IMR-90 (cell line): ENCODE results near the gene PTK6. TPM values are rescaled to one million over a fixed set of nuclear protein-coding genes. Genes with fewer than 3 reads are reported as not detected.

Source experiments
- ATAC-seq: fragments of 200-7000 bp; cut with Tn5 transposase; 2 replicates; pipeline ENCODE4 v1.9.1; 2020; ENCODE audit warnings: low read depth, mild to moderate bottlenecking, moderate library complexity
- BruUV-seq: library from RNA; stranded (reverse); fragments of 400-500 nt; replicated peaks from 2 replicates; lab custom pipeline; 2021; lab: Mats Ljungman, UMichigan
- CTCF ChIA-PET: fragments of 300-600 bp; formaldehyde crosslinking; extraction: SDS; loops from one replicate; lab custom pipeline; 2021; ENCODE audit warnings: antibody characterized with exemption; lab: Yijun Ruan, JAX
- POLR2A ChIA-PET: fragments of 300-600 bp; sonication (Branson Sonifier 250); formaldehyde crosslinking; loops from one replicate; lab custom pipeline; 2022; ENCODE audit warnings: antibody characterized with exemption; ENCODE audit not compliant: unreplicated experiment; lab: Charles Lee
- DNase-seq: peaks from one replicate; pipeline ENCODE4 v3.0.0; 2013
- H2AFZ ChIP-seq: replicated peaks from 2 replicates; pipeline ENCODE3; 2013; ENCODE audit warnings: low read length, mild to moderate bottlenecking; ENCODE audit not compliant: poor library complexity
- H2AK5ac ChIP-seq: 2 replicates; pipeline ENCODE4 v1.6.1; 2013; ENCODE audit warnings: low read depth, low read length, inconsistent platforms
- H2AK9ac ChIP-seq: replicated peaks from 2 replicates; pipeline ENCODE3; 2013; ENCODE audit warnings: mild to moderate bottlenecking, low read depth, low read length, moderate library complexity; ENCODE audit not compliant: poor library complexity
- H2BK120ac ChIP-seq: 2 replicates; pipeline ENCODE4 v1.6.1; 2013; ENCODE audit warnings: low read depth, low read length, inconsistent platforms
- H2BK15ac ChIP-seq: 3 replicates; pipeline ENCODE4 v1.6.1; 2013; ENCODE audit warnings: low read depth, low read length, inconsistent platforms
- H2BK20ac ChIP-seq: 2 replicates; pipeline ENCODE4 v1.6.1; 2013; ENCODE audit warnings: low read depth, mild to moderate bottlenecking, inconsistent platforms, low read length, moderate library complexity
- H2BK5ac ChIP-seq: 2 replicates; pipeline ENCODE4 v1.6.1; 2013; ENCODE audit warnings: mild to moderate bottlenecking, low read depth, low read length, inconsistent platforms; ENCODE audit not compliant: poor library complexity, severe bottlenecking
- H3K14ac ChIP-seq: replicated peaks from 2 replicates; pipeline ENCODE4 v1.6.1; 2013; ENCODE audit warnings: low read depth, low read length, inconsistent platforms
- H3K18ac ChIP-seq: 2 replicates; pipeline ENCODE4 v1.6.1; 2013; ENCODE audit warnings: low read depth, low read length, control low read depth
- H3K23ac ChIP-seq: 2 replicates; pipeline ENCODE4 v1.6.1; 2013; ENCODE audit warnings: low read depth, low read length, inconsistent platforms
- H3K27ac ChIP-seq: 2 replicates; pipeline ENCODE4 v1.5.1; 2013; ENCODE audit warnings: mild to moderate bottlenecking, control low read depth, low read length; ENCODE audit not compliant: insufficient read depth
- H3K27me3 ChIP-seq: 2 replicates; pipeline ENCODE4 v1.6.1; 2013; ENCODE audit warnings: low read length; ENCODE audit not compliant: control insufficient read depth, insufficient read depth
- H3K36me3 ChIP-seq: 2 replicates; pipeline ENCODE4 v1.6.1; 2013; ENCODE audit warnings: low read length, mixed read lengths; ENCODE audit not compliant: control insufficient read depth, insufficient read depth
- H3K4ac ChIP-seq: 2 replicates; pipeline ENCODE4 v1.6.1; 2013; ENCODE audit warnings: low read depth, low read length, inconsistent platforms
- H3K4me1 ChIP-seq: 2 replicates; pipeline ENCODE4 v1.6.1; 2013; ENCODE audit warnings: low read length, mixed read lengths; ENCODE audit not compliant: control insufficient read depth, insufficient read depth
- H3K4me2 ChIP-seq: 2 replicates; pipeline ENCODE4 v1.6.1; 2013; ENCODE audit warnings: low read depth, mild to moderate bottlenecking, control low read depth, low read length, moderate library complexity
- H3K4me3 ChIP-seq: 2 replicates; pipeline ENCODE4 v1.5.1; 2013; ENCODE audit warnings: low read depth, mild to moderate bottlenecking, control low read depth, low read length, moderate library complexity; ENCODE audit not compliant: insufficient read depth
- H3K56ac ChIP-seq: 2 replicates; pipeline ENCODE4 v1.6.1; 2013; ENCODE audit warnings: low read length, inconsistent platforms; ENCODE audit not compliant: insufficient read depth; ENCODE audit errors: extremely low read depth
- H3K79me1 ChIP-seq, 2 experiments: 2 replicates each; pipeline ENCODE4 v1.6.1; 2013; ENCODE audit warnings: low read length in 2 of 2, inconsistent platforms in 1 of 2, low read depth in 1 of 2
- H3K9ac ChIP-seq: 2 replicates; pipeline ENCODE4 v1.6.1; 2013; ENCODE audit warnings: low read depth, low read length, control low read depth
- H3K9me1 ChIP-seq: 2 replicates; pipeline ENCODE4 v1.6.1; 2013; ENCODE audit warnings: low read length, inconsistent platforms; ENCODE audit not compliant: insufficient read depth
- H3K9me3 ChIP-seq: 2 replicates; pipeline ENCODE4 v1.6.1; 2013; ENCODE audit warnings: low read length; ENCODE audit not compliant: control insufficient read depth, insufficient read depth
- H4K20me1 ChIP-seq: 2 replicates; pipeline ENCODE4 v1.6.1; 2013; ENCODE audit warnings: low read length, inconsistent platforms; ENCODE audit not compliant: insufficient read depth
- H4K5ac ChIP-seq: 2 replicates; pipeline ENCODE4 v1.6.1; 2013; ENCODE audit warnings: mild to moderate bottlenecking, low read depth, low read length, control low read depth
- H4K8ac ChIP-seq, 2 experiments: 2 replicates each; pipeline ENCODE4 v1.6.1; 2013; ENCODE audit warnings: low read depth in 2 of 2, low read length in 2 of 2, control low read depth in 1 of 2, inconsistent platforms in 1 of 2
- H4K91ac ChIP-seq: 2 replicates; pipeline ENCODE4 v1.6.1; 2013; ENCODE audit warnings: low read depth, low read length, inconsistent platforms; ENCODE audit not compliant: insufficient read depth
- CEBPB ChIP-seq: IDR thresholded peaks from 2 replicates; pipeline ENCODE4 v1.6.1; 2012; ENCODE audit warnings: low read depth, low read length, improper control_type of control experiment
- CHD1 ChIP-seq: IDR thresholded peaks from 2 replicates; pipeline ENCODE4 v1.6.1; 2012; ENCODE audit warnings: low read depth, low read length, improper control_type of control experiment
- CTCF ChIP-seq: conservative IDR thresholded peaks from 2 replicates; pipeline ENCODE4 v1.5.1; 2012; ENCODE audit warnings: mild to moderate bottlenecking, low read depth, low read length, improper control_type of control experiment
- FOS ChIP-seq: fragments of 150-350 bp; IDR thresholded peaks from 2 replicates; pipeline ENCODE4 v1.6.1; 2016; ENCODE audit warnings: low read depth, low read length
- MAZ ChIP-seq: IDR thresholded peaks from 2 replicates; pipeline ENCODE4 v1.6.1; 2012; ENCODE audit warnings: low read depth, mild to moderate bottlenecking, low read length, improper control_type of control experiment, moderate library complexity, borderline replicate concordance
- MXI1 ChIP-seq: IDR thresholded peaks from 2 replicates; pipeline ENCODE4 v1.6.1; 2012; ENCODE audit warnings: low read depth, mild to moderate bottlenecking, low read length, moderate library complexity, borderline replicate concordance
- POLR2A ChIP-seq: IDR thresholded peaks from 2 replicates; pipeline ENCODE4 v1.6.1; 2012; ENCODE audit warnings: mild to moderate bottlenecking, low read depth, low read length
- RAD21 ChIP-seq: IDR thresholded peaks from 2 replicates; pipeline ENCODE4 v1.6.1; 2012; ENCODE audit warnings: low read length, improper control_type of control experiment
- RFX5 ChIP-seq: IDR thresholded peaks from 2 replicates; pipeline ENCODE4 v1.8.0; 2012; ENCODE audit warnings: low read depth, mild to moderate bottlenecking, low read length, moderate library complexity
- SMC3 ChIP-seq: fragments of 150-350 bp; IDR thresholded peaks from 2 replicates; pipeline ENCODE4 v1.6.1; 2016; ENCODE audit warnings: low read depth, mild to moderate bottlenecking, antibody characterized with exemption, low read length, moderate library complexity
- WGBS, 2 experiments: methylation state at CpG; one replicate each; pipeline versions ENCODE4 v1.1.5 to v1.1.7; 2013; ENCODE audit warnings: missing lambda C conversion rate in 2 of 2; ENCODE audit not compliant: insufficient read length in 1 of 2; ENCODE audit errors: extremely low coverage in 2 of 2; 5-methylcytosine and 5-hydroxymethylcytosine counted together
- dilution Hi-C: fragments of 300-500 bp; cut with HindIII; formaldehyde crosslinking; loops from one replicate; pipeline ENCODE4 v1.14.3; 2018; ENCODE audit warnings: low sequenced_read_pairs; ENCODE audit not compliant: unreplicated experiment
- in situ Hi-C: fragments of 300-500 bp; cut with MboI; formaldehyde crosslinking; loops from 3 replicates; pipeline ENCODE4 v1.14.3; 2019; ENCODE audit warnings: low sequenced_read_pairs, inconsistent platforms, mixed read lengths
- intact Hi-C: fragments of 100-400 bp; cut with micrococcal nuclease; formaldehyde crosslinking; loops from 2 replicates; pipeline ENCODE4 v1.10.0; 2022
- polyA plus RNA-seq, 3 experiments: library from polyadenylated mRNA; depleted of rRNA; stranded (reverse); fragments of >200 nt; gene quantifications; 2 replicates each; pipeline ENCODE4 v1.2.3, GENCODE V29; 2012; ENCODE audit warnings: low replicate concordance in 1 of 3
- total RNA-seq: library from RNA; depleted of rRNA; stranded (reverse); fragments of >200 nt; gene quantifications from 2 replicates; pipeline ENCODE4 v1.2.3, GENCODE V29; 2012

PTK6 gene
- total and polyA plus RNA-seq, 2 of the 4 experiments (the other 2 are of a cell fraction): not detected

- WGBS, 2 experiments: 51% methylated on average over 15 of the region's 35 CpGs; no CpG with 5 or more reads in 1 of the 2 experiments
- H3K27me3 ChIP-seq: peaks cover 40% of the 10 kb centered on the region
- no peak within 1 kb of the TSS for H2AK9ac ChIP-seq
- TF ChIP-seq CEBPB (no peak), RFX5 (no peak), SMC3 (no peak), CHD1 (no peak), MXI1 (no peak), RAD21 (no peak), FOS (no peak), CTCF (no peak), POLR2A (no peak), MAZ (no peak)
- POLR2A ChIA-PET: no interaction called here
- no peaks in the 10 kb centered on the region for H3K9me1 ChIP-seq
- no peaks in the 10 kb centered on the region for H3K4me1 ChIP-seq
- no peak within 1 kb of the TSS for H2BK120ac ChIP-seq
- no peak within 1 kb of the TSS for H3K9ac ChIP-seq
- H3K4me3 ChIP-seq: no peak within 1 kb of the TSS
- no peaks in the 10 kb centered on the region for H3K36me3 ChIP-seq
- H2AK5ac ChIP-seq: no peak within 1 kb of the TSS
- no peak within 1 kb of the TSS for H3K4ac ChIP-seq
- ATAC-seq (no peak), DNase-seq (no peak)
- dilution Hi-C loops: no loop called here
- H3K79me1 ChIP-seq: no peaks in the 10 kb centered on the region
- in situ Hi-C loops: no loop called here
- BruUV-seq: no TSS peak
- H2BK15ac ChIP-seq: no peak within 1 kb of the TSS
- H4K20me1 ChIP-seq: no peaks in the 10 kb centered on the region
- no peak within 1 kb of the TSS for H2AFZ ChIP-seq
- no peak within 1 kb of the TSS for H3K23ac ChIP-seq
- intact Hi-C loops: no loop called here
- no peak within 1 kb of the TSS for H2BK5ac ChIP-seq
- H3K18ac ChIP-seq: no peak within 1 kb of the TSS
- no peak within 1 kb of the TSS for H2BK20ac ChIP-seq
- H3K56ac ChIP-seq: no peak within 1 kb of the TSS
- H3K27ac ChIP-seq: no peak within 1 kb of the TSS
- H3K14ac ChIP-seq: no peak within 1 kb of the TSS
- CTCF ChIA-PET: no interaction called here
- no peak within 1 kb of the TSS for H4K8ac ChIP-seq
- H3K9me3 ChIP-seq: no peaks in the 10 kb centered on the region
- no peak within 1 kb of the TSS for H4K5ac ChIP-seq
- no peak within 1 kb of the TSS for H3K4me2 ChIP-seq
- H4K91ac ChIP-seq: no peak within 1 kb of the TSS
These were observed 10.7 kb upstream of the PTK6 start, which contains the start of gene SRMS for GRCh38 chr20:63547725-63548480. SRMS (minus strand) TSS chr20:63547749; CDS start chr20:63547463, 286 bp downstream.
